ENCODE measurements around the gene PATJ. TPM values are rescaled to one million over a fixed set of nuclear protein-coding genes. Genes with fewer than 3 reads are reported as not detected.

PATJ gene
- total and polyA plus RNA-seq, 8 donors, result 9.1 to 195 (median 68.0) TPM

DNA sequence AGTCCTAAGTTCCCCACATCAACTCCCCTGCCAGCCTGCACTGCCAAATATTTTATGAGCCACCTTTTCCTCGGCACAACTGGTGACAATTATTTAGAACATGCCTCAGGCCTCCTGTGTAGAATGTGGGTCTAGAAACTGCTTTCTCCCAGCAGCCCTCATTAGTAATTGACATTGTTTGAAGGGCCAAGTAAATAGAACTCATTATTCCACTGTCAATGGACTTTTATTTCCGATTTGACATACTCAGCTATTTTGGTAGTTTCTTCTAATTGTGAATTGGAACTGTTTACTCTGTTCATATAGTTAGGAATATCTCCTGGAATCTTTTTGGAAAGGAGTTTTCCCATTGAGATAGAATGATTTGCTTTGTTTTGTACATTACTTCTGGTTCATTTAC is 283.6 kb downstream of the PATJ start:
- no peak for DNase-seq
- H3K4me3 ChIP-seq, result no peak overlapping the region
- no peaks in the 10 kb centered on the region for H3K27me3 ChIP-seq
- WGBS, 5 donors, result 91 to 97% (median 94%) methylated on average over 2 of the region's 2 CpGs
- H3K36me3 ChIP-seq, result peaks cover 0 to 20% (median 6%) of the 10 kb centered on the region in 4 donors
- intact Hi-C loops (cut with DNase I; ENCODE audit: low total_unique reads), result no loop called here
- H3K27ac ChIP-seq, result no peak overlapping the region
- peaks cover 0 to 9% (median 4%) of the 10 kb centered on the region in 4 donors for H3K9me3 ChIP-seq
- TF ChIP-seq, protein P1, sequence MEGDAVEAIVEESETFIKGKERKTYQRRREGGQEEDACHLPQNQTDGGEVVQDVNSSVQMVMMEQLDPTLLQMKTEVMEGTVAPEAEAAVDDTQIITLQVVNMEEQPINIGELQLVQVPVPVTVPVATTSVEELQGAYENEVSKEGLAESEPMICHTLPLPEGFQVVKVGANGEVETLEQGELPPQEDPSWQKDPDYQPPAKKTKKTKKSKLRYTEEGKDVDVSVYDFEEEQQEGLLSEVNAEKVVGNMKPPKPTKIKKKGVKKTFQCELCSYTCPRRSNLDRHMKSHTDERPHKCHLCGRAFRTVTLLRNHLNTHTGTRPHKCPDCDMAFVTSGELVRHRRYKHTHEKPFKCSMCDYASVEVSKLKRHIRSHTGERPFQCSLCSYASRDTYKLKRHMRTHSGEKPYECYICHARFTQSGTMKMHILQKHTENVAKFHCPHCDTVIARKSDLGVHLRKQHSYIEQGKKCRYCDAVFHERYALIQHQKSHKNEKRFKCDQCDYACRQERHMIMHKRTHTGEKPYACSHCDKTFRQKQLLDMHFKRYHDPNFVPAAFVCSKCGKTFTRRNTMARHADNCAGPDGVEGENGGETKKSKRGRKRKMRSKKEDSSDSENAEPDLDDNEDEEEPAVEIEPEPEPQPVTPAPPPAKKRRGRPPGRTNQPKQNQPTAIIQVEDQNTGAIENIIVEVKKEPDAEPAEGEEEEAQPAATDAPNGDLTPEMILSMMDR (IDR thresholded peaks at IDR 0.05), result no peak
- TF ChIP-seq POLR2AphosphoS5 (IDR thresholded peaks at IDR 0.05), result no peak
- TF ChIP-seq EP300 (IDR thresholded peaks at IDR 0.05), result no peak
- TF ChIP-seq POLR2A (IDR thresholded peaks at IDR 0.05), result no peak
- no peaks in the 10 kb centered on the region for H3K4me1 ChIP-seq

DNA sequence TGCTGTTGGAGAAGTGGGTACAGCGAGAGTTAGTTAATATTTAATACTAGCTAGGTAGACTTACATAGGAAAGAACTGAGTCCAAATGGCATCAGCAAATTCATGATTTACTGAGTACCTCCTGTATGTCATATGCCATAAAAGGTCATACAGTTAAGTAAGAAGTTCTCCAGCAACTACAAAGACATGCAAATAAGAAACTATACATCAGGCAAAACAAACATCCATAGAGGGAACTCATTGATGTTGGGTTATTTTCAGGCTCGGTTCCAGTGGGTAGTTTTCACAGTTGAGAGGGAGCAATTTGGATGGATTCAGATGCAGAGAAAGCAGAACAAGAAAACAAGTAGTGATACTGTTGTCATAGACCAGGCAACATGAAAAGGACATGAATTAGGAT is 287.4 kb downstream of the PATJ start:
- intact Hi-C loops (cut with DNase I; ENCODE audit: low total_unique reads), result no loop called here
- Histone ChIP-seq H3K4me1 (no peaks in the 10 kb centered on the region), H3K36me3 (peaks cover 0 to 20% (median 6%) of the 10 kb centered on the region in 4 donors), H3K27me3 (no peaks in the 10 kb centered on the region), H3K27ac (no peak overlapping the region), H3K4me3 (no peak overlapping the region), H3K9me3 (peaks cover 0 to 9% (median 4%) of the 10 kb centered on the region in 4 donors)
- 77 to 88% (median 85%) methylated on average over 2 of the region's 2 CpGs for WGBS, 5 donors
- no peak for DNase-seq
- TF ChIP-seq EP300 (IDR thresholded peaks at IDR 0.05) (no peak), POLR2A (IDR thresholded peaks at IDR 0.05) (no peak), POLR2AphosphoS5 (IDR thresholded peaks at IDR 0.05) (no peak)
- TF ChIP-seq, protein P1 (IDR thresholded peaks at IDR 0.05), result no peak

DNA sequence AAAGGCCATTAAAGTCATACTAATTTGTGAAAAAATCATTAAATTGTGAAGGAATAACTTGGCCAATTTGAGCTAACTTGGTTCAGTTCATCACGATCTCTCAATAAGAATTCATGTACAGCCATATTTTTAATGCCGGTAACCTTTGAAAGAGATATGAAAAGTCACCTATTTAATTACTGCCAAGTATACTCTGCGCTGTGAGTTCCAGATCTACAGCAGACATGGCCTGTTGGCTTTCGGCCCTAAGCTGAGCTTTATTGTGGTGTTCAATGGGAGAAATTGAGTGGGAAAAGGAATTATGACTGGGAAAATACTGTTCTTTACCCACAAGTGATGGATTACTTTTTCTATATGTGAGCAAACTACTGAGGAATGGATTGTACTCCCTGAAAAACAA is 292.5 kb downstream of the PATJ start:
- Histone ChIP-seq H3K27me3 (no peaks in the 10 kb centered on the region), H3K9me3 (no peaks in the 10 kb centered on the region), H3K27ac (no peak overlapping the region), H3K4me3 (no peak overlapping the region), H3K36me3 (peaks cover 0 to 5% (median 3%) of the 10 kb centered on the region in 4 donors), H3K4me1 (no peaks in the 10 kb centered on the region)
- 71 to 95% (median 73%) methylated on average over 4 of the region's 4 CpGs for WGBS, 5 donors
- no peak for DNase-seq
- intact Hi-C loops (cut with DNase I; ENCODE audit: low total_unique reads), result no loop called here
- TF ChIP-seq, protein P1 (IDR thresholded peaks at IDR 0.05), result no peak
- TF ChIP-seq POLR2A (IDR thresholded peaks at IDR 0.05), result no peak
- TF ChIP-seq EP300 (IDR thresholded peaks at IDR 0.05), result no peak
- no peak for TF ChIP-seq POLR2AphosphoS5 (IDR thresholded peaks at IDR 0.05)

DNA sequence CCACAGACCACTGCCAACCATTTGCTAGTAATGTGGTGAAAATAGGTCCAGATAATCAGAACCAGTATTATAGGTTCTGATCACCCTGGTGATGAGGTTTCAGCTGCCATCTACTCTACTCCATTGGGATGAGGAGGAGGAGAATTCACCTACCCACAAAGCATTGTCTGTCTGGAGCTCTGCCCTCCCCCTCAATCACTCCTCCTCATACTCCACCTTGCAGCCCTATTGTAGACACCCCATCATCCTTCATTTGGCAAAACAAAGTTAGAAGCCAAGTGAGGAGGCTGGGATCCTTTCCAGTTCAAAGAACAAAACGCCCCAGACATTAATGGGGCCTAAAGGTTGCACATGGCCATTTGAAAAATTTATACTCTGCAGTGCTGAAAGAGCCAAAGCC is 295.0 kb downstream of the PATJ start:
- H3K9me3 ChIP-seq, result no peaks in the 10 kb centered on the region
- H3K27ac ChIP-seq, result no peak overlapping the region
- intact Hi-C loops (cut with DNase I; ENCODE audit: low total_unique reads), result no loop called here
- TF ChIP-seq POLR2A (IDR thresholded peaks at IDR 0.05), result no peak
- no peak for TF ChIP-seq POLR2AphosphoS5 (IDR thresholded peaks at IDR 0.05)
- no peak for TF ChIP-seq EP300 (IDR thresholded peaks at IDR 0.05)
- TF ChIP-seq, protein P1 (IDR thresholded peaks at IDR 0.05), result no peak
- no peaks in the 10 kb centered on the region for H3K4me1 ChIP-seq
- 39 to 73% (median 58%) methylated on average over 1 of the region's 1 CpG for WGBS, 5 donors
- no peaks in the 10 kb centered on the region for H3K27me3 ChIP-seq
- DNase-seq, result no peak
- H3K4me3 ChIP-seq, result no peak overlapping the region
- H3K36me3 ChIP-seq, result peaks cover 0 to 5% (median 3%) of the 10 kb centered on the region in 4 donors

Measured in stomach (tissue), 9 donors.